Activated CD8-positive, alpha-beta memory T cell treated with anti-CD3 and anti-CD28 coated beads for 24 hours (primary cell): ENCODE measurements around the gene U2SURP.
"Not testable (repeated sequence)": the region's sequence is repeated elsewhere in the genome, so short reads cannot be mapped to it uniquely, and the experiment has no call there.

ENCODE experiments used
- DNase-seq: peaks from one replicate; pipeline ENCODE4 v3.0.0-alpha.2; 2020

U2SURP gene

GRCh38 chr3:143073983-143074382, 72.6 kb downstream of the U2SURP start:
- not testable (repeated sequence) for DNase-seq

GRCh38 chr3:143078883-143079282, 77.5 kb downstream of the U2SURP start:
- no peak for DNase-seq

GRCh38 chr3:143080196-143080595, 78.8 kb downstream of the U2SURP start:
- no peak for DNase-seq

GRCh38 chr3:143081365-143081764, 80.0 kb downstream of the U2SURP start:
- DNase-seq = no peak

GRCh38 chr3:143081844-143082778, 80.7 kb downstream of the U2SURP start:
- no peak for DNase-seq

GRCh38 chr3:143083781-143084180, 82.4 kb downstream of the U2SURP start:
- no peak for DNase-seq

GRCh38 chr3:143084856-143085731, 83.7 kb downstream of the U2SURP start:
- DNase-seq = no peak

- no peak for DNase-seq
These were observed 87.5 kb downstream of the U2SURP start for GRCh38 chr3:143088835-143089234.

GRCh38 chr3:143089965-143090364, 88.6 kb downstream of the U2SURP start:
- no peak for DNase-seq

GRCh38 chr3:143090486-143090885, 89.1 kb downstream of the U2SURP start:
- DNase-seq = no peak

GRCh38 chr3:143090976-143091837, 89.8 kb downstream of the U2SURP start:
- DNase-seq = no peak

- no peak for DNase-seq
These were observed 90.8 kb downstream of the U2SURP start for GRCh38 chr3:143092191-143092590.

- no peak for DNase-seq
These were observed 94.4 kb downstream of the U2SURP start for GRCh38 chr3:143095813-143096212.

GRCh38 chr3:143098032-143098764, 96.8 kb downstream of the U2SURP start:
- no peak for DNase-seq

GRCh38 chr3:143099210-143099609, 97.8 kb downstream of the U2SURP start:
- no peak for DNase-seq

- DNase-seq = no peak
These were observed 98.3 kb downstream of the U2SURP start for GRCh38 chr3:143099690-143100089.

GRCh38 chr3:143100451-143100850, 99.1 kb downstream of the U2SURP start:
- DNase-seq = no peak

- no peak for DNase-seq
These were observed 100.5 kb downstream of the U2SURP start for GRCh38 chr3:143101792-143102381.

- DNase-seq = no peak
These were observed 102.3 kb downstream of the U2SURP start for GRCh38 chr3:143103652-143104051.

- DNase-seq = no peak
These were observed 103.8 kb downstream of the U2SURP start for GRCh38 chr3:143105170-143105569.

- no peak for DNase-seq
These were observed 108.5 kb downstream of the U2SURP start for GRCh38 chr3:143109861-143110260.
